Effector memory CD8-positive, alpha-beta T cell (primary cell): ENCODE data around the gene RELCH.

Experiments used
- ATAC-seq: fragments of 150-1000 bp; cut with Tn5 transposase; replicated peaks from 2 replicates; pipeline ENCODE4 v1.10.0; 2021; ENCODE audit warnings: mild to moderate bottlenecking, moderate library complexity
- DNase-seq, 3 experiments: peaks; one replicate each; pipeline ENCODE4 v3.0.0; 2021
- H3K27ac Mint-ChIP-seq, 2 donors: one replicate each; pipeline ENCODE4 v1.8.0; 2022; ENCODE audit warnings: mild to moderate bottlenecking in 2 of 2, mixed read lengths in 2 of 2, moderate library complexity in 2 of 2
- H3K27me3 Mint-ChIP-seq, 2 donors: one replicate each; pipeline ENCODE4 v1.8.0; 2022; ENCODE audit warnings: mixed read lengths in 2 of 2
- H3K36me3 Mint-ChIP-seq: one replicate; pipeline ENCODE4 v1.8.0; 2022; ENCODE audit warnings: mild to moderate bottlenecking, moderate library complexity, mixed read lengths; ENCODE audit not compliant: insufficient read depth
- H3K4me1 Mint-ChIP-seq, 2 donors: one replicate each; pipeline ENCODE4 v1.8.0; 2022; ENCODE audit warnings: low read depth in 2 of 2, mixed read lengths in 2 of 2
- H3K4me3 Mint-ChIP-seq, 2 donors: one replicate each; pipeline ENCODE4 v1.8.0; 2022; ENCODE audit warnings: mild to moderate bottlenecking in 2 of 2, mixed read lengths in 2 of 2, moderate library complexity in 2 of 2
- H3K9me3 Mint-ChIP-seq, 2 donors: one replicate each; pipeline ENCODE4 v1.8.0; 2022; ENCODE audit warnings: mixed read lengths in 2 of 2

The RELCH gene

DNA sequence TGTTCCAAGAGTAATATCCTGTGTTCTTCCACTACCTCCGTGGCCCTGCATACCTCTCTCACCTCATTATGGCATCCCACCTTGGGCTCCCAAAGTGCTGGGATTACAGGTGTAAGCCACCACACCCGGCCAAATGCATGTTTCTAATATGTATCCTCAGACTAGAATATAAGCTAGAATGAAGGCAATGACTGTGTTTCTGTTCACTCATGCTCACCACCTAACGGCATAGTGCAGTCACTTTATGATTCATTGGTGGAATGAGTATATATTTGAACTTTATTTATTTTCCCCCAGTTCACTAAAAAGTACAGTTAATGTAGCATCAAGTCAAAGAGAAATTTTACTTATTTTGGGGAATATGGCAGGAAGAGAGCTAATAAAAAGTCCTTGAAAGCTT, 11.5 kb upstream of the RELCH start:
- peaks cover 1 to 4% of the 10 kb centered on the region in 2 donors for H3K4me1 Mint-ChIP-seq
- no peaks in the 10 kb centered on the region for H3K9me3 Mint-ChIP-seq
- no peak overlapping the region for H3K4me3 Mint-ChIP-seq
- ATAC-seq, result no peak
- H3K27ac Mint-ChIP-seq, result peak overlapping the region in 1 of 2 donors; percentile 25
- no peak for DNase-seq
- H3K36me3 Mint-ChIP-seq, result no peaks in the 10 kb centered on the region
- no peaks in the 10 kb centered on the region for H3K27me3 Mint-ChIP-seq

DNA sequence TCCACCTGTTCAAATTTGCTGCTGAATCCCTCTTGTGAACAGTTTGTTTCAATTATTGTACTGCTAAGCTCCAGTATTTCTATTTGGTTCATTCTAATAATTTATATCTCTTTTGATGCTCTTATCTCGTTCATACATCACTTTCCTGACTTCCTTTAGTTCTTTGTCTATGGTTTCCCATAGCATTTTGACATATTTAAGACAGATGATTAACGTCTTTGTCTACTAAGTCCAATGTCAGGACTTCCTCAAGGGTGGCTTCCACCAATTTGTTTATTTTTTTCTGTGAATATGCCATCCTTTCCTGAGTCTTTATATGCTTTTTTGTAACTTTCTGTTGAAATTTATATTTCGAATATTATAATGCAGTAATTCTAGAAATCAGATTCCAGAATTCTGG, 9.8 kb upstream of the RELCH start:
- peaks cover 1 to 4% of the 10 kb centered on the region in 2 donors for H3K4me1 Mint-ChIP-seq
- H3K27ac Mint-ChIP-seq, result no peak overlapping the region
- no peak for ATAC-seq
- peaks cover 3% of the 10 kb centered on the region for H3K36me3 Mint-ChIP-seq
- DNase-seq, result no peak
- H3K27me3 Mint-ChIP-seq, result no peaks in the 10 kb centered on the region
- no peaks in the 10 kb centered on the region for H3K9me3 Mint-ChIP-seq
- H3K4me3 Mint-ChIP-seq, result no peak overlapping the region

DNA sequence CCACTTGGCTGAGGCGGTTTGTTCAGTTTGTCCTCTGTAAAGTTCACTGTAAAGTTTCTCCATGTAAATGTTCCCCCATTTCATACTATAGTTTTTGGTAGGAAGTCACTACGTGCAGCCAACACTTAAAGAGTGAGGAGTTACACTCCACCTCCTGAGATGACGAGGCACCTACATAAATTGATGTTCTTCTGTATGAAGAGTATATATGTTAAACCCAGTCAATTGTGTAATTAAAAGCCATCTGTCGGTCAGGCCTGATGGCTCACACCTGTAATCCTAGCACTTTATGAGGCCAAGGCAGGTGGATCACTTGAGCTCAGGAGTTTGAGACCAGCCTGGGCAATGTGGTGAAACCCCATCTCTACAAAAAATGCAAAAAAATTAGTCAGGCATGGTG, 7.8 kb upstream of the RELCH start:
- ATAC-seq (no peak), DNase-seq (no peak)
- Mint-ChIP-seq H3K4me3 (no peak overlapping the region), H3K36me3 (peaks cover 3% of the 10 kb centered on the region), H3K27me3 (no peaks in the 10 kb centered on the region), H3K27ac (no peak overlapping the region), H3K9me3 (no peaks in the 10 kb centered on the region), H3K4me1 (peaks cover 5 to 9% of the 10 kb centered on the region in 2 donors)

DNA sequence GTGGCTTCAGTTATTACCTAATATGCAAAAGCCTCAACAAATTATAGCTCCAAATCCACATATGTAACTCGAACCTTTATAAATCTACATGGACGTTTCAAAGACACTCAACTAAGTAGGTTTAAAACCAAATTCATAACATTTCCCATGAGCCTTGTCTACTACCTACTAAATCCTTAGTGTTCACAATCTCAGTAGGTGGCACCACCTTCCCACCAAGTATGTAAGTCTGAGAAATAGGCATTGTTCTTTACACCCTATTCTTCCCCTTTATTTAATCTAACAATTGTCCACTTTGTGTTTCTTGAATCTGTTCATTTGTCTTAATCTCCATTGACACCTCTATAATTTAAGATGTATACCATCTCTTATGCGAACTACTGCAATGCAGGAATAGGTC, 4.8 kb upstream of the RELCH start:
- ATAC-seq (no peak), DNase-seq (no peak)
- no peak overlapping the region for H3K4me3 Mint-ChIP-seq
- no peaks in the 10 kb centered on the region for H3K27me3 Mint-ChIP-seq
- peaks cover 8 to 18% of the 10 kb centered on the region in 2 donors for H3K4me1 Mint-ChIP-seq
- H3K36me3 Mint-ChIP-seq, result peaks cover 13% of the 10 kb centered on the region
- no peak overlapping the region for H3K27ac Mint-ChIP-seq
- H3K9me3 Mint-ChIP-seq, result no peaks in the 10 kb centered on the region

DNA sequence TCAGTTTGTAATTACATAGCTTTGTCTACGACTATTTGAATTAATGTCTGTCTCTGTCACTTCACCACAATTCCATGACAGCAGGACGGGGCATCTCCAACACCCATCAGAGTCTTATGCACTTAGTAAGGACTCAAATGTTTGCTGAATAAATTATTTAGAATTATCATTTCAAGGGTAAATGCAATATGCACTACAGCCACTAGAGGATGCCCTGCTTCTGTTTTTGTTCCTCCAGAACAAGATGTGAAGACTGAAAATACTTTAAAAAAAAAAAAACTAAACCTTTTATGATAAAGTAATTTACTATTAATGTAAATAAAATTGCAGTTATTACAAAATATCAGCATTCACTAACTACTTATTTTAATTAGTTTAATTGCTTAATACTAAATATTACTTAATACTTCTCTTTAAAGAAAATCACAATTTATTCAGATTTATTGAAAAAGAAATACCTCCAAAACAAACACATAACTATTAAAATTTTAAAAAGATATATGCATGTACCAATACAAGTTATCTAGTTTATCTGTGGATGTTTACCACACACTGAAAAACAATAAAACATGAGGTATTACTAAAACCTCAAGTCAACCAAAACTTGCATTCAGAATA, 3.4 kb upstream of the RELCH start:
- H3K4me1 Mint-ChIP-seq, result peaks cover 16 to 28% of the 10 kb centered on the region in 2 donors
- no peaks in the 10 kb centered on the region for H3K27me3 Mint-ChIP-seq
- H3K27ac Mint-ChIP-seq, result no peak overlapping the region
- H3K36me3 Mint-ChIP-seq, result peaks cover 16% of the 10 kb centered on the region
- H3K4me3 Mint-ChIP-seq, result no peak overlapping the region
- H3K9me3 Mint-ChIP-seq, result no peaks in the 10 kb centered on the region
- ATAC-seq (no peak), DNase-seq (peak; percentile 51 to 58 (median 55))

DNA sequence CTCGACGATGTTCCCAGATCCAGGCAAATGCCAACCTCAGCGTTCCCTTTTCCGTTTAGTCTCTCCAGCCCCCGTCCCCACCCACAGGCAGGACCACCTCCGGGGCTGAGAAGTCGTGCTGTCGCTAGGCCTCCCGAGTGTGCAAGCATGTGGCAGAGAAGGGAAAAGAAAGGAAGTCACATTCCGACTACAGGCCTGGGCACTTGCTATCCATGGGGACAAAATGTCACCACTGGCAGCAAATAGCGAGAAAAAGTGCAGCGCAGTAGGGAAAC, 619 bp upstream of the RELCH start:
- ATAC-seq (no peak), DNase-seq (no peak)
- H3K4me1 Mint-ChIP-seq, result peaks cover 36 to 53% of the 10 kb centered on the region in 2 donors
- H3K4me3 Mint-ChIP-seq, result peak overlapping the region; percentile 98 to 100
- H3K27me3 Mint-ChIP-seq, result no peaks in the 10 kb centered on the region
- peak overlapping the region; percentile 97 to 98 for H3K27ac Mint-ChIP-seq
- no peaks in the 10 kb centered on the region for H3K9me3 Mint-ChIP-seq
- H3K36me3 Mint-ChIP-seq, result peaks cover 19% of the 10 kb centered on the region

DNA sequence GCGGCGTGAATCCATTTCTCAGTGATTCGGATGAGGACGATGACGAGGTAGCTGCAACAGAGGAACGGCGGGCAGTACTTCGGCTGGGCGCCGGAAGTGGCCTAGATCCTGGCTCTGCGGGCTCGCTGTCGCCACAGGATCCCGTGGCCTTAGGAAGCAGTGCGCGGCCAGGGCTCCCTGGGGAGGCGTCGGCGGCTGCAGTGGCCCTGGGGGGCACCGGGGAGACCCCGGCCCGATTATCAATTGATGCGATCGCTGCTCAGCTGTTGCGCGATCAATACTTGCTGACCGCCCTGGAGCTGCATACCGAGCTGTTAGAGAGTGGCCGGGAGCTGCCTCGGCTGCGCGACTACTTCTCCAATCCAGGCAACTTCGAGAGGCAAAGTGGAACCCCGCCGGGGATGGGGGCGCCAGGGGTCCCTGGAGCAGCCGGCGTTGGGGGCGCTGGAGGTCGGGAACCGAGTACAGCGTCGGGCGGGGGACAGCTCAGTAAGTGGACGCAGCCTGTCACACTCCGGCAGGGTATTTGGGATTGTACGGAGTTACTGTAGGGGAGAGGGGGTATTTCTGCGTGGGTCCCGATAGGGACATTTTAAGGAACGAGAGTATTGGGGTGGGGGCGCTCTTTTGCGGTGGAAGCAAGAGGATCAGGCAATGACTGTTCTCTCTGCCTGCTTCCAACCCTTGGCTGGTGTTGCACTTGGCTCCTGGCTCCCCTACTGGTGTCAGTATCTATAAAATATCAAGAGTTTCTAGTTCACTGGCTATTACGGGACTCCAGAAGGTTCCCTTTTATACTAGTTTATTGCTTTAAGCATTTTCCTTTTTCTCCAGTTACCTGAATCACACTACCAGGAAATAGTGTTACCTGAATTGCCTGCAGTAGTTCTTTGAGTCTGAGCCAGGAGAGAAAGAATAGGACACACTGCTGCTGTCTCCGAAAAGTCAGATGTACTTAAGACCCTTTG, 772 bp downstream of the RELCH start:
- no peaks in the 10 kb centered on the region for H3K27me3 Mint-ChIP-seq
- peak overlapping the region; percentile 98 to 100 for H3K4me3 Mint-ChIP-seq
- peak; percentile 2 to 12 (median 12) for DNase-seq
- peak overlapping the region; percentile 97 to 98 for H3K27ac Mint-ChIP-seq
- H3K36me3 Mint-ChIP-seq, result peaks cover 19% of the 10 kb centered on the region
- H3K4me1 Mint-ChIP-seq, result peaks cover 49 to 67% of the 10 kb centered on the region in 2 donors
- no peak for ATAC-seq
- H3K9me3 Mint-ChIP-seq, result no peaks in the 10 kb centered on the region

DNA sequence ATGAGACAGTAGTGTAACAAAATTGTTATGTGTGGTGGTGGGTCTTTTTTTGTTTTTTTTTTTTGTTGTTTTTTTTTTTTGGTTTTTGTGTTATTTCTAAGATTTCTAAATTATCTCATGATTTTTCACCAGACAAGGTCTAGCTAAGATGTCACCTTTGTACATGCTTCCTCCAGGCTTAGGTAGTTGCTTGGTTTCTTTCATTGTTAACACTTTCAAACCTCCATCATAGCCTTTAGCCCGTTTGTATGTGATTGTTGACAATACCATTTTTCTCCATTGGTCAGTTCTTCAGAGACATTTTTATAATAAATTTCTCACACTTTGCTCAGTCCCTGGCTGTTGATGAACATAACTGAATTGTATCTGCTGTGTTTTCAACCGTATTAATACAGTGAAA, 2.2 kb downstream of the RELCH start:
- H3K27ac Mint-ChIP-seq, result peak overlapping the region in 1 of 2 donors; percentile 97
- peaks cover 60 to 76% of the 10 kb centered on the region in 2 donors for H3K4me1 Mint-ChIP-seq

DNA sequence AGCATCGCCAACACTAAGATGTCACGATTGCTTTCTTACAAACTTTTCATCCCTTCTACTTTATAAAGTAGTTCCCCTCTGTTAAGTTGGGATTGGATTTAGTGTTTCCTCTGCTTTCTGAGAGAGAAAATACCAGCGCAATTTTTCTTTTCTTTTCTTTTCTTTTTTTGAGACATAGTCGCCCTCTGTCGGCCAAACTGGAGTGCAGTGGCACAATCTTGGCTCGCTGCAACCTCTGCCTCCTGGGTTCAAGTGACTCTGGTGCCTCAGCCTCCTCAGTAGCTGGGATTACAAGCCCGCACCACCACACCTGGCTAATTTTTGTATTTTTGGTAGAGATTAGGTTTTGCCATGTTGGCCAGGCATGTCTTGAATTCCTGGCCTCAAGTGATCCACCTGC, 9.0 kb downstream of the RELCH start:
- H3K4me3 Mint-ChIP-seq, result peak overlapping the region; percentile 3 to 21
- ATAC-seq (no peak), DNase-seq (no peak)
- no peaks in the 10 kb centered on the region for H3K9me3 Mint-ChIP-seq
- H3K36me3 Mint-ChIP-seq, result peaks cover 7% of the 10 kb centered on the region
- H3K4me1 Mint-ChIP-seq, result peaks cover 57 to 70% of the 10 kb centered on the region in 2 donors
- peak overlapping the region in 1 of 2 donors; percentile 81 for H3K27ac Mint-ChIP-seq
- no peaks in the 10 kb centered on the region for H3K27me3 Mint-ChIP-seq

More for the DNA sequence above, 2.2 kb downstream of the RELCH start:
- no peak for DNase-seq
- H3K36me3 Mint-ChIP-seq, result peaks cover 19% of the 10 kb centered on the region
- H3K27me3 Mint-ChIP-seq, result no peaks in the 10 kb centered on the region
- no peaks in the 10 kb centered on the region for H3K9me3 Mint-ChIP-seq
- no peak for ATAC-seq
- peak overlapping the region; percentile 98 to 100 for H3K4me3 Mint-ChIP-seq

DNA sequence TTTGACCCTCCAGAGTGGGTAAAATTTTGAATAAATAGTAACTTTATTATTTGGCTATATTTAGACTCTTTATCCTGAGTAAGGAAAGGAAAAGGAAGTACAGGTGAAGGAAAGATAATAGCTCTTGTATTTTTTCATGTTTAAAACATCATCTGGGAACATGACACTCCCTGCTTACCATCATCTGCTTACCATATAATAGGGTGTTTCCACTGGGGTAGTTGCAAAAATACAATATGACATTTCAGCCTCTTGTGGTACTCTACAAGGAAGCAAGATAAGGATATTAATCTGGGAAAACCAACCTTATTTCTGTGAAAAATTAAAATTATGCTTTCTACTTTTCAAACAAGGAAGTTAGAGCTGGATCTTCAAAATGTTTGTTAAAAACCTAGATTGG, 9.9 kb downstream of the RELCH start:
- Mint-ChIP-seq H3K4me1 (peaks cover 49 to 61% of the 10 kb centered on the region in 2 donors), H3K27ac (no peak overlapping the region), H3K4me3 (no peak overlapping the region), H3K27me3 (no peaks in the 10 kb centered on the region), H3K9me3 (no peaks in the 10 kb centered on the region), H3K36me3 (peaks cover 5% of the 10 kb centered on the region)
- no peak for DNase-seq
- no peak for ATAC-seq

DNA sequence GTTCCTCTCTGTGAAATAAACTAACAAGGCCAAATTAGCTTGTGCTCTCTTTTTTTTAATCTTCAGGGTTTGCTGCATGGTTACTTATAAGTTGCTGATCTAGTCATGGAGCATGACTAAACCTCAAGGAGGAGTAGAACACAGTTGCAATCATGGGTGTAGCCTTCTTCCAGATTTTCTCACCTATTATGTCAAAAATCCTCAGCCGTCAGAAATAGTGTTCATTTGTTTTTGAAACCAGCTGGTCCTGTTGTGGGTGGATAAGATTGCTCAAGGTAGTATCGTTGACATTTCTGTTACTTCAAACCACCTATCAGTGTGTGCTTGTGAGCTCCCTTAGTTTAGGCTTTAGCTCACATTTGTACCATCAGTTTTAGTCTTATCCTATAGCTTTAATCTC, 11.2 kb downstream of the RELCH start:
- DNase-seq (no peak), ATAC-seq (no peak)
- peak overlapping the region in 1 of 2 donors; percentile 25 for H3K27ac Mint-ChIP-seq
- no peaks in the 10 kb centered on the region for H3K27me3 Mint-ChIP-seq
- peaks cover 38 to 56% of the 10 kb centered on the region in 2 donors for H3K4me1 Mint-ChIP-seq
- H3K36me3 Mint-ChIP-seq, result peaks cover 5% of the 10 kb centered on the region
- H3K9me3 Mint-ChIP-seq, result no peaks in the 10 kb centered on the region
- no peak overlapping the region for H3K4me3 Mint-ChIP-seq

DNA sequence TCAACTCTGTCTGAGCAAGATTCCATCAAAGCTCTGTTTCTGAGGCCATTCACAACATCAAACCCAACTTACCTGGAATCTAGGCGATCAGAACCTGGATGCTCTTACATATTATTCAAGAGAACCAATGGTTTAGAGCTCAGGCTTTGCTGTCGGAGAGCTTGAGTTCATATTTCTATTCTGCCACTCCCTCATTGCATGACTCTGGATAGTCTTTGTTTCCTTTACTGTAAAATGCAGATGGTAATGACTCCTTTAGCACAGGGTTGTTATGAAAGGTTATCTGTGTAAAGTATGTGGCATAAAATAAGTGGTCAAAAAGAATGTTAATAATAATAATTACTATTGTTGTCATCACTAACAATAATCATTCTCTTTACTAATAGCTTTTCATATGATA, 12.6 kb downstream of the RELCH start:
- Mint-ChIP-seq H3K4me3 (no peak overlapping the region), H3K36me3 (peaks cover 9% of the 10 kb centered on the region), H3K9me3 (no peaks in the 10 kb centered on the region), H3K27ac (no peak overlapping the region), H3K27me3 (no peaks in the 10 kb centered on the region), H3K4me1 (peaks cover 30 to 45% of the 10 kb centered on the region in 2 donors)
- ATAC-seq, result no peak
- DNase-seq, result no peak

DNA sequence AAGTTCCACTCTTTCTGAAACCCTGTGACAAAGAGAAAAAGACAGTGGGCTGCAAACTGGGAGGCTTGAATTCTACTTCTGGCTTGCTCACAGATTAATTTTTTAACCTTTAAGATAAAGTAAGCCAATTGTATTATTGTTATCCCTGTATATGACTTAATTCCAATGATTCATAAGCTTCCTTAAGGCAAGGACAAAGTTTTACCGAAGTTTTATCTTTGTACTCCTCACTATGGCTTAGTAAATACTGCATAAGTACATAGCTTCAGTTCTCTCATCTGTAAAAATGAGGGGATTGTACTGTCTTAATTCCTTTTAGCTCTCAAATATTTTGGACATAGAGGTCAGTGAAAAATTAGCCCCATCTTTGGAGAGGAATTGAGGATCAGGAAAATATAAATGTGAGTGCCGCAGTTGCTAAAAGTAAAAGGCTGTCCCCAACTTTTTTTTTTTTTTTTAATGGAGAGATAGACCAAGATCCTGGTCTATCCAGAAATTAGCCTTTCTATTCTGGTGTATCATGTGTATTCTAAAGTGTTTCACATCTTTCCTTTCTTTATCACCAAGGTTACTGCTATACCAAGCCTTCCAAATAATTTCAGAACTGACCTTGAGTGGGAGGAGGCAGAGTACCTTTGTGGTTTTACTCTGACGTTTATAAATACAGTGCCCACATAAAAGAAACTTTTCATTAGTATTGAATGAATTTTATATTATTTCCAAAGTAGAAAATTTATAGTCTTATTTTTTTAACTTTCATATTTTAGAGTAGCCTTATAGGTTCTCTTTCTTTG, 13.3 kb downstream of the RELCH start:
- Mint-ChIP-seq H3K27ac (no peak overlapping the region), H3K4me3 (no peak overlapping the region), H3K27me3 (no peaks in the 10 kb centered on the region), H3K9me3 (no peaks in the 10 kb centered on the region), H3K4me1 (peaks cover 30 to 47% of the 10 kb centered on the region in 2 donors), H3K36me3 (peaks cover 12% of the 10 kb centered on the region)
- DNase-seq (no peak), ATAC-seq (peak; percentile 46)
